DMS114 treated with DMSO at 0.1 percent for 48 hours (cell line): ENCODE data around the gene ZNF609.

Source experiments
- DNase-seq: peaks from one replicate; lab custom pipeline; 2025; ENCODE audit not compliant: unreplicated experiment; lab: John Stamatoyannopoulos, UW

Gene ZNF609

GRCh38 chr15:64712353-64712752, 252.0 kb downstream of the ZNF609 start:
- no peak for DNase-seq

GRCh38 chr15:64713592-64713991, 253.2 kb downstream of the ZNF609 start:
- DNase-seq = no peak

DNA sequence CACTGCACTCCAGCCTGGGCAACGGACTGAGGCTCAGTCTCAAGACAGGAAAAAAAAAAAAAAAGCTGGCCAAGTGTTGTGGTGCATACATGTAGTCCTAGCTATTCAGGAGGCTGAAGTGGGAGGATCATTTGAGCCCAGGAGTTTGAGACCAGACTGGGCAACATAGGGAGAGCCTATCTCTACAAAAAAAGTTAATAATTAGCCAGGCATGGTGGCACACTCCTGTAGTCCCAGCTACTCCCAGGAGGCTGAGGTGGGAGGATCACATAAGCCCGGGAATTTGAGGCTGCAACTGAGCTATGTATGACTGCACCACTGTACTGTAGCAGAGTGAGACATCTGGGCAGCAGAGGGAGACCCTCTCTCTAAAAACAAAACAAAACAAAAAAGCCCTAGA, 256.1 kb downstream of the ZNF609 start:
- no peak for DNase-seq

- DNase-seq = no peak
Measured at GRCh38 chr15:64717130-64717529, 256.8 kb downstream of the ZNF609 start.

- DNase-seq = no peak
Measured at GRCh38 chr15:64717735-64718495, 257.5 kb downstream of the ZNF609 start.

DNA sequence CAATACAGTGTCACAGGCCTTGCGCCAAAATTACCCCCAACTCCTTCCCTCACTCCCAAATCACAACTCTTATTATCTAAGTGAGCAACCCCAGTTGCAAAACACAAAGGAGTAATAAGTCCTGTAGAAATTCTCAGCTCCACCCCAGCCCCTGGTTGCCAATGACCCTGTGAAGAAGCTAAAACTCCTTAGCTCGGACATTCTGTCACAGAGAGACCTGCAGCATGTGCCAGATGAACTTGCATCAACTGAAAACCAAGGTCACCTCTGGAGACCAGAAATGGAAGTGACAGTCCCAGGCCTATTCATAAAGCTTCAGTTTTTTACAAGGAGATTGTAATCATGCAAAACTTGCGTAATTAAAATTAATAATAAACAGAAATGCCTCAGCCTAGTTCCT, 259.8 kb downstream of the ZNF609 start:
- no peak for DNase-seq

DNA sequence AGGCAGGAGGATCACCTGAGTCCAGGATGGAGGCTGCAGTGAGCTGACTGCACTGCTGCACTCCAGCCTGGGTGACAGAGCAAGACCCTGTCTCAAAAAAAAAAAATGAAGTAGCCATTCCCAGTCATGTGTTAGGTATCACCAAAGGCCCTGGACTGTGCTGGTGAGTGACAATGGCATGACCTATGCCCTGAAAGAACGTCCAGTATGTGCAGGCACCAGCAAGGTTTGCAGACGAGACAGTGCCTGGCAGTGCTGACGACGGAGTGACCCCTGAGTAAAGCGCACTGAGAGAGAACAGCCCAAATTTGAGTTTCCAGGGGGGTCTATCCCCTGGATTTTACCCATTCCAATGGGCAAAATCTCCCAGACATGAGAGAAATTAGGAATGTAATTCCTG, 269.8 kb downstream of the ZNF609 start:
- DNase-seq = no peak

GRCh38 chr15:64731012-64731804, 270.8 kb downstream of the ZNF609 start:
- DNase-seq = peak; percentile 70

DNA sequence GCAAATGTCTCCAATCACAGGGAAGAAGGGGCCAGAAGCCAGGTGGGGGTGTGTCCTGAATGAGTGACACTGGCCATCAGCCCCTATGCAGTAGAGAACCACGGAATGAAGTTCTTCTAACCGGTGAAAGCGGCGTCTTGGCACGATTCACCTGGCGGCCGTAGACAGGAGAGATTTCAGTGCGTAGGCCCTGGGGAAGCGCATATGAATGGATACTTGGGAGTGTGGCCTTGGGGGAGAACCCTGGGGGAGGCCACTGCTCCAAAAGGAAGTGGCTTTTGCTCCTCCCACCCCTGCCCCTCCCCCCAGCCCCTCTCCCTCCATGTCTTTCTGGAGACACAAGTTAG, 271.4 kb downstream of the ZNF609 start:
- DNase-seq = no peak

- DNase-seq = no peak
Measured at GRCh38 chr15:64732156-64732860, 271.9 kb downstream of the ZNF609 start.
